Naive B cell (primary cell): ENCODE measurements around the gene SEC31A. TPM values are rescaled to one million over a fixed set of nuclear protein-coding genes. Genes with fewer than 3 reads are reported as not detected.
A peak's percentile ranks its signal among the peaks of the same experiment; 100 is the strongest.
"Not testable (repeated sequence)": the region's sequence is repeated elsewhere in the genome, so short reads cannot be mapped to it uniquely, and the experiment has no call there.

Experiments
- ATAC-seq, 2 donors: fragments of 150-1000 bp; cut with Tn5 transposase; 2 replicates each; pipeline ENCODE4 v1.10.0; 2021; ENCODE audit warnings: low read depth in 2 of 2, mild to moderate bottlenecking in 2 of 2, moderate library complexity in 2 of 2
- DNase-seq: peaks from one replicate; pipeline ENCODE4 v3.0.0; 2022
- H3K27ac Mint-ChIP-seq, 6 donors: one replicate each; pipeline ENCODE4 v1.8.0; 2020 to 2022; ENCODE audit warnings: mild to moderate bottlenecking in 6 of 6, mixed read lengths in 6 of 6, moderate library complexity in 5 of 6, inconsistent platforms in 2 of 6
- H3K27me3 Mint-ChIP-seq, 3 donors: one replicate each; pipeline ENCODE4 v1.8.0; 2021 to 2022; ENCODE audit warnings: mixed read lengths in 3 of 3, mild to moderate bottlenecking in 1 of 3
- H3K36me3 Mint-ChIP-seq, 2 donors: one replicate each; pipeline ENCODE4 v1.8.0; 2020 to 2022; ENCODE audit warnings: mixed read lengths in 2 of 2, inconsistent platforms in 1 of 2, mild to moderate bottlenecking in 1 of 2
- H3K4me1 Mint-ChIP-seq, 3 donors: one replicate each; pipeline ENCODE4 v1.8.0; 2020 to 2022; ENCODE audit warnings: mixed read lengths in 3 of 3, inconsistent platforms in 1 of 3, mild to moderate bottlenecking in 1 of 3, moderate library complexity in 1 of 3
- H3K4me3 Mint-ChIP-seq, 8 donors: one replicate each; pipeline ENCODE4 v1.8.0; 2020 to 2022; ENCODE audit warnings: mild to moderate bottlenecking in 8 of 8, mixed read lengths in 8 of 8, moderate library complexity in 8 of 8, inconsistent platforms in 2 of 8
- H3K9me3 Mint-ChIP-seq, 7 donors: one replicate each; pipeline ENCODE4 v1.8.0; 2020 to 2022; ENCODE audit warnings: mixed read lengths in 7 of 7, mild to moderate bottlenecking in 5 of 7, inconsistent platforms in 2 of 7, moderate library complexity in 1 of 7
- polyA plus RNA-seq, 6 donors: library from polyadenylated mRNA; unstranded; fragments of 300-500 nt; fragmentation: Illumina TruSeq; gene quantifications; one replicate each; pipeline ENCODE4 v1.2.3, GENCODE V29; 2021; ENCODE audit warnings: low read depth in 6 of 6

Gene SEC31A, protein sequence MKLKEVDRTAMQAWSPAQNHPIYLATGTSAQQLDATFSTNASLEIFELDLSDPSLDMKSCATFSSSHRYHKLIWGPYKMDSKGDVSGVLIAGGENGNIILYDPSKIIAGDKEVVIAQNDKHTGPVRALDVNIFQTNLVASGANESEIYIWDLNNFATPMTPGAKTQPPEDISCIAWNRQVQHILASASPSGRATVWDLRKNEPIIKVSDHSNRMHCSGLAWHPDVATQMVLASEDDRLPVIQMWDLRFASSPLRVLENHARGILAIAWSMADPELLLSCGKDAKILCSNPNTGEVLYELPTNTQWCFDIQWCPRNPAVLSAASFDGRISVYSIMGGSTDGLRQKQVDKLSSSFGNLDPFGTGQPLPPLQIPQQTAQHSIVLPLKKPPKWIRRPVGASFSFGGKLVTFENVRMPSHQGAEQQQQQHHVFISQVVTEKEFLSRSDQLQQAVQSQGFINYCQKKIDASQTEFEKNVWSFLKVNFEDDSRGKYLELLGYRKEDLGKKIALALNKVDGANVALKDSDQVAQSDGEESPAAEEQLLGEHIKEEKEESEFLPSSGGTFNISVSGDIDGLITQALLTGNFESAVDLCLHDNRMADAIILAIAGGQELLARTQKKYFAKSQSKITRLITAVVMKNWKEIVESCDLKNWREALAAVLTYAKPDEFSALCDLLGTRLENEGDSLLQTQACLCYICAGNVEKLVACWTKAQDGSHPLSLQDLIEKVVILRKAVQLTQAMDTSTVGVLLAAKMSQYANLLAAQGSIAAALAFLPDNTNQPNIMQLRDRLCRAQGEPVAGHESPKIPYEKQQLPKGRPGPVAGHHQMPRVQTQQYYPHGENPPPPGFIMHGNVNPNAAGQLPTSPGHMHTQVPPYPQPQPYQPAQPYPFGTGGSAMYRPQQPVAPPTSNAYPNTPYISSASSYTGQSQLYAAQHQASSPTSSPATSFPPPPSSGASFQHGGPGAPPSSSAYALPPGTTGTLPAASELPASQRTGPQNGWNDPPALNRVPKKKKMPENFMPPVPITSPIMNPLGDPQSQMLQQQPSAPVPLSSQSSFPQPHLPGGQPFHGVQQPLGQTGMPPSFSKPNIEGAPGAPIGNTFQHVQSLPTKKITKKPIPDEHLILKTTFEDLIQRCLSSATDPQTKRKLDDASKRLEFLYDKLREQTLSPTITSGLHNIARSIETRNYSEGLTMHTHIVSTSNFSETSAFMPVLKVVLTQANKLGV
- polyA plus RNA-seq: 100 to 1,000 TPM; 131 to 183 (median 139) TPM

DNA sequence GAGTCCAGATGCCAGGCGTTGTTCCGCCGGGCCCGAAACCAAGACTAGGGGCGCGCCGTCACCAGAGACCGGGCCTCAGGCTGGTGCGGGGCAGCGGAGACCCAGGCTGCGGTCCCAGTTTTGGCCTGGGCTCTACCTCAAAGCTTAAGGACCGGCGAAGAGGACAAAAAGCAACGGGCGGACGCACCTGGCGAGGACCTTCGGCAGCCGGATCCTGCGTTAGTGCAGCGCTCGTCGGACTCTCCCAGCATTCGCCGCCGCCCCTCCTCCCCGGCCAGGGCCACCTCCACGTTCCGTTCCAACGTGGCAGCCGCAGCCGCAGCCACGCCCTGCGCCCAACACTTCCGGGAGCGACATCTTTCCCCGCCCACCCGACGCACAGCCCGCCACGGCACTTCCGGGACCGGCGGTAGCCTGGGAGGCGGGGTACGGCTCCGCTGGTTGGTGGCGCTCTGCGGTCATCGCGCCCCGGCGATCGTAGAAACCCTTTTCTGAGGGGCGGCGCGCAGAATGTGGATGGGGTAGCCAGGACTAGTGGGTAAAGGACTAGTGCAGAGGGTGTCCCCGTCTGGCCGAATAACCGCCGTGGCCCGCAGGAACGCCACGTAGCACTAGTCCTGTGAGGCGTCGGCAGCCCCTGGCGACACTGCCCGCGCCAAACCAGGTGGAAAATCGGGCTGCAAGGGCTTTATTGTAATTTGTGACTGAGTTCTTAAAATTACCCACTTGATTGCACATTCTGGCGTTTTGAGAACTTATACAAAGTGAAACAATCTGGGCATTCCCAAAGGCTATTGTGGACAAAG, at the start of gene SEC31A:
SEC31A (minus strand) TSS at position 253 of the 806 bp plus-strand sequence. CDS start 9,217 bp downstream, outside the sequence.
- no peaks in the 10 kb centered on the region for H3K9me3 Mint-ChIP-seq
- peaks cover 11 to 37% (median 18%) of the 10 kb centered on the region in 3 donors for H3K4me1 Mint-ChIP-seq
- H3K4me3 Mint-ChIP-seq: peak within 1 kb of the TSS; percentile 89 to 97 (median 94)
- peak; percentile 88 to 92 for ATAC-seq
- no peaks in the 10 kb centered on the region for H3K27me3 Mint-ChIP-seq
- peaks cover 0 to 11% of the 10 kb centered on the region in 2 donors for H3K36me3 Mint-ChIP-seq
- DNase-seq: peak; percentile 96
- peak within 1 kb of the TSS; percentile 93 to 98 (median 97) for H3K27ac Mint-ChIP-seq

DNA sequence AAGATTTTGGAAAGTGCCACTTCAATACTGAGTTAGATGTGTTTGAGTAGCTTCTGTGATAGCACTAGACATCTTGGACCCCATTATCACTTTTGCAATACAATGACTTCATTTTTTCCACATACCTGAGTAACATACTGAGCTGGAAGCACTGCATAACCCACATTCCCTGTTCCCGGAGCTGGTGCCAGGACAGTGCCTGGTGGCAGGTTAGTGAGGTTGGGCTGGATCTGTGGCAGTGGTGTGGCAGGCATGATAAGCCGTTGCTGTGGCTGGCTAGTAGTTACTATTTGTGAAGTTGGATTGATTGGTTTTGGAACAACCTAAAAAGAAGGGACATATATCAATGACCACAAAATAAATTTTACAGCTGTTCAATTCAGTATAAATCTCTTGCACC, 48.5 kb upstream of the SEC31A start:
- Mint-ChIP-seq H3K9me3 (no peaks in the 10 kb centered on the region), H3K27ac (no peak overlapping the region), H3K36me3 (peaks cover 30 to 34% of the 10 kb centered on the region in 2 donors), H3K27me3 (no peaks in the 10 kb centered on the region), H3K4me3 (no peak overlapping the region), H3K4me1 (peaks cover 0 to 4% (median 0%) of the 10 kb centered on the region in 3 donors)
- ATAC-seq: no peak
- DNase-seq: no peak

DNA sequence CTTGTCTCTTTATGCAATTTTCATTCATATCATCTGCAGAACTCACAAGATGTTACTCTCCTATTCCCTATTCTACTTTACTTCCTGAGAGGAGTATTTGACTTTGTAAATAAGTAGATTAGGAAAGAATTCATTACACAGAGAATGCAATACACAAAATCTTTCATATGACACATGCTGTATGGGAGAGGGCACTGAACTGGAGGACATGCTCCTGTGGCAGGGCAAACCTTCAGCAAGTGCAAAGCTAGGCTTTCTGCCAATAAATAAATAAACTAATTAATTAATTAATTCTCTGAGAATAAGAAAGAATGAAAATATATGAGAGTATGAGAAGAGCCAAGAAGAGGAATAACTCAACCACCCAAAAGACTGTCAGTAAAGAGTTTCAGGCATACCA, 43.5 kb upstream of the SEC31A start:
- DNase-seq (no peak), ATAC-seq (no peak)
- no peak overlapping the region for H3K4me3 Mint-ChIP-seq
- no peaks in the 10 kb centered on the region for H3K27me3 Mint-ChIP-seq
- H3K27ac Mint-ChIP-seq: no peak overlapping the region
- peaks cover 15 to 21% of the 10 kb centered on the region in 2 donors for H3K36me3 Mint-ChIP-seq
- no peaks in the 10 kb centered on the region for H3K4me1 Mint-ChIP-seq
- H3K9me3 Mint-ChIP-seq: no peaks in the 10 kb centered on the region

DNA sequence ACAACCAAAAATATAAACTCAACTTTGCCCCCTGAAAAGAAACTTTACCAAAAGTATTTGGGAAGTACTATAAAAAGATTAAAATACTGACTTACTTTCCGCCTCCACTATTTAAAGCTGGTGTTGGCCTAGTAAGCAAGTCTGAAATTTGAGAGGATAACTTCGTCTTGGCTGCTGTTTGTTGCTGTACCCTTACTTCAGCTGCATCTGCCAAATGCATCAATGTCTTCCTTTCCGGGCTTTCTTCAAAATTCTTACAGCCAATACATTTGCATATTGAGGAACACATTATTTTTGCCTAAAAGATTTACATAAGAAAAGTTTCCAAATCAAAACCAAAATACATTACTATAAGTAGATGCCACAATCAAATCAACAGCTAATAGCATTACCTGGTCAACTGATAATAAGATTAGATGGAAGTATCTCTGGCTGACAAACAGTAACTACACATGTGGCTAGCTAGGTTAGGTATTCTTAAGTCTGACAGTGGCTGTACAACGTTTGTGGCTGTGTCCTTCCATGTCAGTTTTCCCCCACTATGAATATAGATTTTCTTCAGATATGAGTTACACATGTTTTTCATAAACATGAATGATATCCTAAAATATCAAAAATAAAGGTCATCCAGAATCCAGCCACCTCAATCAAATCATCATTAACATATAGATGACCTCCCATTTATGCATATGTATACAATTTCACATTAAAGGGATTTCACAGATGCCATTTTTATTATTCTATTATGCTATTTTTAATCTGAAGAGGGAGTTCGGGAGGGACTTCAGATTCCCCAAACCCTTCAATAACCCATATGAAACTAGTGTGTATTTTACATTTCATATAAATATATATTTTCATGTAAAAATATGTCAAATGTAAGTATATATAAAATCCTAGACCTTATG, 40.1 kb upstream of the SEC31A start:
- peaks cover 7 to 18% of the 10 kb centered on the region in 2 donors for H3K36me3 Mint-ChIP-seq
- ATAC-seq: no peak
- H3K9me3 Mint-ChIP-seq: no peaks in the 10 kb centered on the region
- no peak for DNase-seq
- H3K27ac Mint-ChIP-seq: peak overlapping the region in 2 of 6 donors; percentile 11 to 31
- no peak overlapping the region for H3K4me3 Mint-ChIP-seq
- H3K27me3 Mint-ChIP-seq: no peaks in the 10 kb centered on the region
- no peaks in the 10 kb centered on the region for H3K4me1 Mint-ChIP-seq

DNA sequence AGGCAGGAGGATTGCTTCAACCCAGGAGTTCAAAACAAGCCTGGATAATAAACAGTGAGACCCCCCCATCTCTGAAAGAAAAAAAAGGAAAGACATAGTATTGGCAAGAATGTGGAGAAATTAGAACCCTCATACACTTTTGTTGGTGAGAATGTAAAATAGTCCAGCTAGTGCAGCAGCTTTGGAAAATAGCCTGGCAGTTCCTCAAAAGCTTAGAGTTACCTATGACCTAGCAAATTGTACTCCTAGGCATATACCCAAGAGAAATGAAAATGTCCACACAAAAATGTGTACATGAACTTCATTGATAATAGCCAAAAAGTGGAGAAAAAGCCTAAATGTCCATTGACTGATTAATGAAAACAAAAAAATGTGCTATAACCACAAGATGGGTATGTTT, 30.8 kb upstream of the SEC31A start:
- H3K4me1 Mint-ChIP-seq: no peaks in the 10 kb centered on the region
- no peaks in the 10 kb centered on the region for H3K27me3 Mint-ChIP-seq

DNA sequence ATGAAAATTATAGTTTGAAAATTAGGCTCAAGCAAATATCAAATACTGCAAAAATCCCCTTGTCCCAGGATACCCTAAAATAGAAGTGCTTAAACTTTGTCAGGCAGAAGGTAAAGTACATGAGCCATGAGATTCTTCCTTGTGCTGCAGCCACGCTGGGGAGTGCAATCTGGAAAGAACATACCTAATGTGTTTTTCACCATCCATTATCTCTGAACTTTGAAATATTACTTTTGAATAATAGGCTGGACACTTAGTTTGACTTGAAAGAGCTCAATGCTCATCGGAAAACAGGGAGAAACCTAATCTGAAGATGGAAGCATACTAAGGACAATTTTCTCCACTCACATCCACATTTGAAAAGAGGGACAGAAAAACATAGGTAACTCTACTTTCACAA, 28.4 kb upstream of the SEC31A start:
- H3K36me3 Mint-ChIP-seq: peaks cover 0 to 8% of the 10 kb centered on the region in 2 donors
- no peak for ATAC-seq

More for the DNA sequence above, 30.8 kb upstream of the SEC31A start:
- ATAC-seq (no peak), DNase-seq (no peak)
- Mint-ChIP-seq H3K36me3 (peaks cover 0 to 8% of the 10 kb centered on the region in 2 donors), H3K4me3 (no peak overlapping the region), H3K27ac (peak overlapping the region in 1 of 6 donors; percentile 1), H3K9me3 (no peaks in the 10 kb centered on the region)

DNA sequence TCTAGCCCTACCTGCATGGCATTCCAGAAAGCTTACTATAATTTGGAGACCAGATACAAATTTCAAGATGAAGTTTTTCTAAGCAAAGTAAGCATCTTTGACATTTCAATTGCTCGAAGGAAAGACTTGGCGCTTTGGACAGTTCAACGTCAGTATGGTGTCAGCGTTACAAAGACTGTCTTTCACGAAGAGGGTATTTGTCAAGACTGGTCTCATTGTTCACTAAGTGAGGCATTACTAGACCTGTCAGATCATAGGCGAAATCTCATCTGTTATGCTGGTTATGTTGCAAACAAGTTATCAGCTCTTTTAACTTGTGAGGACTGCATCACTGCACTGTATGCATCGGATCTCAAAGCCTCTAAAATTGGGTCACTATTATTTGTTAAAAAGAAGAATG, 27.1 kb upstream of the SEC31A start:
- H3K36me3 Mint-ChIP-seq: peaks cover 0 to 8% of the 10 kb centered on the region in 2 donors
- ATAC-seq (no peak), DNase-seq (no peak)
- peaks cover 0 to 2% (median 0%) of the 10 kb centered on the region in 7 donors for H3K9me3 Mint-ChIP-seq
- H3K4me1 Mint-ChIP-seq: no peaks in the 10 kb centered on the region
- H3K27me3 Mint-ChIP-seq: no peaks in the 10 kb centered on the region
- no peak overlapping the region for H3K27ac Mint-ChIP-seq
- H3K4me3 Mint-ChIP-seq: no peak overlapping the region

More for the DNA sequence above, 28.4 kb upstream of the SEC31A start:
- Mint-ChIP-seq H3K4me3 (no peak overlapping the region), H3K27me3 (no peaks in the 10 kb centered on the region), H3K27ac (peak overlapping the region in 2 of 6 donors; percentile 39 to 72), H3K9me3 (peaks cover 0 to 2% (median 0%) of the 10 kb centered on the region in 7 donors), H3K4me1 (no peaks in the 10 kb centered on the region)
- DNase-seq: no peak

DNA sequence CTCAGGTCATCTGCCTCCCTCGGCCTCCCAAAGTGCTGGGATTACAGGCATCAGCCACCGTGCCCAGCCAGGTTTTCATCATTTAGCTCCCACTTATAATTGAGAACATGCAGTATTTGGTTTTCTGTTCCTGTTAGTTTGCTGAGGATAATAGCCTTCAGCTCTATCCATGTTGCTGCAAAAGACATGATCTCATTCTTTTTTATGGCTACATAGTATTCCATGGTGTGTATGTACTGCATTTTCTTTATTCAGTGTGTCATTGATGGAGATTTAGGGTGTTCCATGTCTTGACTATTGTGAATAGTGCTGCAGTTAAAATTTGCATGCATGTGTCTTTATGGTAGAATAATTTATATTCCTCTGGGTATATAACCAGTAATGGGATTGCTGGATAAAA, 23.0 kb upstream of the SEC31A start:
- not testable (repeated sequence) for H3K27ac Mint-ChIP-seq, H3K4me1 Mint-ChIP-seq, H3K27me3 Mint-ChIP-seq, H3K4me3 Mint-ChIP-seq, DNase-seq, H3K9me3 Mint-ChIP-seq, ATAC-seq
- peaks cover 7 to 17% of the 10 kb centered on the region in 2 donors for H3K36me3 Mint-ChIP-seq

DNA sequence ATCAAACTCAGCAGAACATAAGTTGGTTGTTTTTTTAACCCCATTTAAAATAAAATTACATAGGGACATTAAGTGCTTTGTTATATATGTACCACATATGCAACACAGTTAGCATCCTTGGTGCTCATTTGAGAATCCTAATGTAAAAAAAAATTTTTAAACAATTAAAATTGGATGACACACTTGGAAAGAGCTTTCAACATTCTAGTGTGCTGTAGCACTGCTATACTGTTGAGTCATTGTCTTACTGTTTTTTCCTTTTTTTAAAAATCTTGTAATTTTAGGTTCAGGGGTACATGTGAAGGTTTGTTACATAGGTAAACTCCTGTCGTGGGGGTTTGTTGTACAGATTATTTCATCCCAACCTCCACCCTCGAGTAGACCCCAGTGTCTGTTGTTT, 22.4 kb upstream of the SEC31A start:
- H3K4me3 Mint-ChIP-seq: no peak overlapping the region
- no peak for DNase-seq
- peaks cover 0 to 2% (median 0%) of the 10 kb centered on the region in 7 donors for H3K9me3 Mint-ChIP-seq
- peaks cover 7 to 17% of the 10 kb centered on the region in 2 donors for H3K36me3 Mint-ChIP-seq
- no peaks in the 10 kb centered on the region for H3K4me1 Mint-ChIP-seq
- ATAC-seq: no peak
- H3K27me3 Mint-ChIP-seq: no peaks in the 10 kb centered on the region
- no peak overlapping the region for H3K27ac Mint-ChIP-seq

DNA sequence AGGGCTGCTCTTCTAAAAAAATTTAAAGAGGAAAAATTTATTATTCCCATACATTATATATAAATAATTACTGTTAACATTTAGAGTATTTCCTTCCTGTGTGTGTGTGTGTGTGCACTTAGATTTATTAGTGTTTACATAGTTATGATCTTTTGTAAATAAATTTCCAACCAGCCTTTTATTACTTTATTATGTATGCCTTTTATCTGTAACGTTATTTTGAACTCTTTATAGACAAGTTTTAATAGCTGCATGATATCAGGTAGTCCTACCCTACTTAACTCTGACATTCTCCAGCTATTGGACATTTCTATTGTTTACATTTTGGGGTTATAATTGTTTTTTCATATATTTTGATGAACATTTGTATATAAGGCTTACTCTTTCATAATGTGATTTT, 18.4 kb upstream of the SEC31A start:
- no peak for ATAC-seq
- no peak for DNase-seq
- H3K36me3 Mint-ChIP-seq: peaks cover 7 to 9% of the 10 kb centered on the region in 2 donors
- H3K4me1 Mint-ChIP-seq: peaks cover 0 to 6% (median 3%) of the 10 kb centered on the region in 3 donors
- no peaks in the 10 kb centered on the region for H3K27me3 Mint-ChIP-seq
- H3K4me3 Mint-ChIP-seq: no peak overlapping the region
- no peaks in the 10 kb centered on the region for H3K9me3 Mint-ChIP-seq
- no peak overlapping the region for H3K27ac Mint-ChIP-seq

DNA sequence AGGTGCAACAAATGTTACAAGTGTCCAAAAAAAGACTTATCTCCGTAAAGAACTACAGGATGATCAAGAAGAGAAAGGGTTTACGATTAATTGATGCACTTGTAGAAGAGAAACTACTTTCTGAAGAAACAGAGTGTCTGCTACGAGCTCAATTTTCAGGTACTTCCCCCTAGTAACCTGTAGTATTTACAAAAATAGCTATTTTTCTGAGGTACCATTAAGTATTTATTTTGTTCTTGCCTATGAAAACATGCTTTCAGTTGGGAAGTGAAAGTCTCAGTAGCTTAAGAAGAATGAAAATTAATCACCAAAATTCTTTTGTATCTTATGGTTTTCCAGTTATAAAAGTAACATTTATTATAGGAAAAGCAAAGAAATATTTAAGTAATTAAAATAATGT, 15.5 kb upstream of the SEC31A start:
- no peak overlapping the region for H3K4me3 Mint-ChIP-seq
- no peak for DNase-seq
- H3K9me3 Mint-ChIP-seq: no peaks in the 10 kb centered on the region
- H3K4me1 Mint-ChIP-seq: peaks cover 0 to 6% (median 3%) of the 10 kb centered on the region in 3 donors
- H3K36me3 Mint-ChIP-seq: peaks cover 7 to 9% of the 10 kb centered on the region in 2 donors
- ATAC-seq: no peak
- no peak overlapping the region for H3K27ac Mint-ChIP-seq
- no peaks in the 10 kb centered on the region for H3K27me3 Mint-ChIP-seq

DNA sequence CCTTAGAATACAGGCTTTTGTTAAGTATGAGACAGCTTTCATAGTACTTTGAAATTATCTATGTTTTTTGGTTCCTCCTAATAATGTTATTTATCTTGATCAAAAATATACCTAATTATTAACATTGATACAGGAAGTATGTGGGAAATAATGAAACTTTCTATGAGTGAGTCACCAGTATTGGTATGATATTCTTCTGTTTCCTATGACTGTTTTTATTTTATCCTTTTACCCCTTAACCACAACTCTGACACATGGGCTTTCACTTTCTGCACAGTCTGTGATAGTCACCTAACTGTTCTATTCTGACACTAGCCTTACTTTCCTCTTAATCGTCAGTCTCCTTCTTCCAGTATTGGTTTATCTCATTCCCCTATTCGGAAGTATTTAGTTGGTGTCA, 14.3 kb upstream of the SEC31A start:
- ATAC-seq: no peak
- peak overlapping the region in 1 of 8 donors; percentile 5 for H3K4me3 Mint-ChIP-seq

More for the DNA sequence above, 14.3 kb upstream of the SEC31A start:
- no peak for DNase-seq
- Mint-ChIP-seq H3K4me1 (peaks cover 0 to 6% (median 3%) of the 10 kb centered on the region in 3 donors), H3K27me3 (no peaks in the 10 kb centered on the region), H3K36me3 (no peaks in the 10 kb centered on the region), H3K9me3 (no peaks in the 10 kb centered on the region), H3K27ac (peak overlapping the region in 3 of 6 donors; percentile 8 to 61 (median 38))
